Stimulated activated CD8-positive, alpha-beta memory T cell treated with anti-CD3 and anti-CD28 coated beads, Interleukin-15, amount 100 ng/mL, for 4 hours (primary cell): ENCODE results near the gene TDRD3.
"Not testable (repeated sequence)": the region's sequence is repeated elsewhere in the genome, so short reads cannot be mapped to it uniquely, and the experiment has no call there.

Experiments
- DNase-seq, 2 donors: peaks; one replicate each; pipeline ENCODE4 v3.0.0-alpha.2; 2020; ENCODE audit warnings: low read depth in 2 of 2

The TDRD3 gene

GRCh38 chr13:60398907-60399589 lies 2.0 kb downstream of the TDRD3 start:
- no peak for DNase-seq

GRCh38 chr13:60402022-60402421 lies 5.0 kb downstream of the TDRD3 start:
- DNase-seq: no peak

GRCh38 chr13:60407095-60407494 lies 10.1 kb downstream of the TDRD3 start:
- no peak for DNase-seq

GRCh38 chr13:60407852-60408251 lies 10.8 kb downstream of the TDRD3 start:
- not testable (repeated sequence) for DNase-seq

GRCh38 chr13:60409574-60410292 lies 12.7 kb downstream of the TDRD3 start:
- not testable (repeated sequence) for DNase-seq

- DNase-seq: no peak
Measured at GRCh38 chr13:60410299-60410698, 13.3 kb downstream of the TDRD3 start.

GRCh38 chr13:60411464-60411863 lies 14.4 kb downstream of the TDRD3 start:
- no peak for DNase-seq

- no peak for DNase-seq
Measured at GRCh38 chr13:60411983-60412382, 15.0 kb downstream of the TDRD3 start.

GRCh38 chr13:60412909-60413616 lies 16.0 kb downstream of the TDRD3 start:
- no peak for DNase-seq

GRCh38 chr13:60414177-60414576 lies 17.2 kb downstream of the TDRD3 start:
- no peak for DNase-seq

GRCh38 chr13:60417734-60418133 lies 20.7 kb downstream of the TDRD3 start:
- no peak for DNase-seq

GRCh38 chr13:60418954-60419353 lies 21.9 kb downstream of the TDRD3 start:
- no peak for DNase-seq

- no peak for DNase-seq
Measured at GRCh38 chr13:60425332-60425731, 28.3 kb downstream of the TDRD3 start.

- no peak for DNase-seq
Measured at GRCh38 chr13:60426075-60426474, 29.1 kb downstream of the TDRD3 start.

- no peak for DNase-seq
Measured at GRCh38 chr13:60427285-60427684, 30.3 kb downstream of the TDRD3 start.

GRCh38 chr13:60431108-60431700 lies 34.2 kb downstream of the TDRD3 start:
- DNase-seq: no peak

- no peak for DNase-seq
Measured at GRCh38 chr13:60433505-60433904, 36.5 kb downstream of the TDRD3 start.

GRCh38 chr13:60435762-60436374 lies 38.8 kb downstream of the TDRD3 start:
- DNase-seq: no peak

GRCh38 chr13:60439201-60439600 lies 42.2 kb downstream of the TDRD3 start:
- DNase-seq: no peak

- DNase-seq: no peak
Measured at GRCh38 chr13:60441761-60442160, 44.7 kb downstream of the TDRD3 start.

- DNase-seq: no peak
Measured at GRCh38 chr13:60448907-60449510, 52.0 kb downstream of the TDRD3 start.

- no peak for DNase-seq
Measured at GRCh38 chr13:60453490-60453889, 56.5 kb downstream of the TDRD3 start.
